ENCODE data around the gene ZNF175. TPM values are rescaled to one million over a fixed set of nuclear protein-coding genes. Genes with fewer than 3 reads are reported as not detected.

Gene ZNF175
- total RNA-seq, 1 donor from 2014 or later, result 1.7 TPM

DNA sequence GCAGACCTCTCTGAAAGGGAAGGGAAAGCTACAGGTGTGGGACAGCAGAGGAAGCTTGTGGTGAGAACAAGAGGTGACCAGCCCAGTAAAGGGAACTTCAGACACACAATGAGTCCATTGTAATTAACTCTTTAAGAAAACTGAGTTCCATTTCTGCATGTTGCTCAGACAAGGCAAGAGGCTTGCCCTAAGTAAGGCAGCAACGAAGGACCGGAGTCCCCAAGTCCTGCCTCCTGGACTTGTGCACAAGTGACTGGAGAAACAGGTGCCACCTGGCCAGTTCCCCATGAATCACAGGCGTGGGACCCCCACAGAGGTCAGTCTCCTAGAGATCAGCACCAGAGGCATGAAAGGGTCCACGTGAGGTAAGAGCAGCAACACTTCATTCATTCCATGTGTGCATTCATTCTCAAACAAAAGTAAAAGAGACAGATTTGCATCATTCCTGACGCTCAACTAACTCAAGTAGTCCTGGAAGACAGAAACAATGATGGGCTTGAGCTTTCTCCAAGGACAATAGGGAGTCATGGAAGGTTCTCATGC lies 24.9 kb upstream of the ZNF175 start:
- DNase-seq (ENCODE audit: low read depth), result no peak
- no peak overlapping the region for H3K4me3 ChIP-seq (ENCODE audit: low read depth, low read length)
- TF ChIP-seq, protein P1, sequence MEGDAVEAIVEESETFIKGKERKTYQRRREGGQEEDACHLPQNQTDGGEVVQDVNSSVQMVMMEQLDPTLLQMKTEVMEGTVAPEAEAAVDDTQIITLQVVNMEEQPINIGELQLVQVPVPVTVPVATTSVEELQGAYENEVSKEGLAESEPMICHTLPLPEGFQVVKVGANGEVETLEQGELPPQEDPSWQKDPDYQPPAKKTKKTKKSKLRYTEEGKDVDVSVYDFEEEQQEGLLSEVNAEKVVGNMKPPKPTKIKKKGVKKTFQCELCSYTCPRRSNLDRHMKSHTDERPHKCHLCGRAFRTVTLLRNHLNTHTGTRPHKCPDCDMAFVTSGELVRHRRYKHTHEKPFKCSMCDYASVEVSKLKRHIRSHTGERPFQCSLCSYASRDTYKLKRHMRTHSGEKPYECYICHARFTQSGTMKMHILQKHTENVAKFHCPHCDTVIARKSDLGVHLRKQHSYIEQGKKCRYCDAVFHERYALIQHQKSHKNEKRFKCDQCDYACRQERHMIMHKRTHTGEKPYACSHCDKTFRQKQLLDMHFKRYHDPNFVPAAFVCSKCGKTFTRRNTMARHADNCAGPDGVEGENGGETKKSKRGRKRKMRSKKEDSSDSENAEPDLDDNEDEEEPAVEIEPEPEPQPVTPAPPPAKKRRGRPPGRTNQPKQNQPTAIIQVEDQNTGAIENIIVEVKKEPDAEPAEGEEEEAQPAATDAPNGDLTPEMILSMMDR (conservative IDR thresholded peaks at IDR 0.05; ENCODE audit: low read depth, low read length), result no peak

DNA sequence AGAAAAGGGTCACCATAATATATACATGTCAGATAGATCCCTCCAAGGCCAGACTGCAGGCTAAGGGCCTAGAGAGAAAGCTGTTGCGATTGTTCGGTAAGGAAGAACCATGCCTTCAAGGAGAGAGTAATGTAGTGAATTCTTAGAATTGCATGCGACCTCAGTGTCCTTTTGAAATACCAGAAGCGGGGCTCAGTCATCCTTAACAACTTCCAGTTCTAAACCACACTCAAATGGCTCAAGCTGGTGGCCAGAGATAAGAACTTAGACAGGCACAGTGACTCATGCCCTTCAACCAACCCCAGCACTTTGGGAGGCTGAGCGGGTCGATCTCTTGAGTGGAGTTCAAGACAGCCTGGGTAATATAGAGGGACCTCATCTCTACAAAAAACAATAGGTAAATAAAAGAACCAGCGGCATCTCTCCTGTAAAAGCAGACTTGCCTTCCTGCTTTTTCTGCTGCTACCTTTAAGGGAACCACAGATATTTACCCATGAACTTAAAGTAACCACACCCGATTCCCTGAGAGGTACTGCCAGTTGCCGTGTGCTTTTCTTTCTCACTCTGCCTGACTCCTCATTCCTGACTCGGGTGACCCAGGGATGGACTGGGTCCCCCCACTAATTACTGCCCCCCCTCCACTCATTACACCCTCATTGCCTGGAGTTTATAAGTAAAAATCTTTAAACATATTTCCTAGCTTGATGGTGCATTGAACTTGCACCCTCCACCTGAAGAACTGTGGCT lies 24.3 kb upstream of the ZNF175 start:
- TF ChIP-seq, protein P1 (conservative IDR thresholded peaks at IDR 0.05; ENCODE audit: low read depth, low read length), result no peak
- H3K4me3 ChIP-seq (ENCODE audit: low read depth, low read length), result no peak overlapping the region
- no peak for DNase-seq (ENCODE audit: low read depth)

DNA sequence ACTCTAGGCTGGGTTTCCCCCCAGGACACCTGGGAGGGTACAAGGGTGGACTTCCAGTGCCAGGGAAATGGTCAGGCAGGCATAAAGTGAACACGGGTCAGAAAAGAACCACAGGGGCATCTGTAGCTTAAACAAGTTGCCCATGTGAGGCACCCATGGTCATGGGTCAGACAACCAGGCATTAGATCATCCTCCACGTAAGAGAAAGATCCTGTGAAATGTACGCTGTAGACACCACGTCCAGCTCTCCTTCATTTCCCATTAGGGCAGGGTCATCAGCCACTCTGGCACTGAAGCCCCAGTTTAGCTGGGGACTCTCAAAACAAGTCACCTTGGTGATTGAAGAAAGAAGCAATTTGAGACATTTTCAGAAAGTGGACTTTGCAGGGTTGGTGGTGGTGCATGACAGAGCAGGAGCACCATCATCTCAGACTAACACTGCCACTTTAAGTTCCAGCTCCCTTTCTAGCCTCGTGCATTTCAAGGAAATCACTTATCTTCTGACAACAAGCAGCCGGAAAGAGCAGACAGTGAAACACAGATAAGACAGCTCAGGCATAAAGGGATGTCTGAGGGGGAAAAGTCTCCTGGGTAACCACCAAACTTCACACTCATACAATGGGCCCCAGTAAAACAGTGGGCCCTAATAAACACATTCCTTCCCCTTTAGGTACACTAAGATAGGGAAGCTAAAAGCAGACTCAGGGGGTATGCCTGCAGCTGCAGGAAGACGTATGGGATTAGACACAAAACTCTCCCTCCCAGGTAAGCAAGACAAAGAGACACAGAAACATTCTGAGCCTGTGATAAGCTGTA lies 23.5 kb upstream of the ZNF175 start:
- TF ChIP-seq, protein P1 (conservative IDR thresholded peaks at IDR 0.05; ENCODE audit: low read depth, low read length), result no peak
- no peak overlapping the region for H3K4me3 ChIP-seq (ENCODE audit: low read depth, low read length)
- no peak for DNase-seq (ENCODE audit: low read depth)

DNA sequence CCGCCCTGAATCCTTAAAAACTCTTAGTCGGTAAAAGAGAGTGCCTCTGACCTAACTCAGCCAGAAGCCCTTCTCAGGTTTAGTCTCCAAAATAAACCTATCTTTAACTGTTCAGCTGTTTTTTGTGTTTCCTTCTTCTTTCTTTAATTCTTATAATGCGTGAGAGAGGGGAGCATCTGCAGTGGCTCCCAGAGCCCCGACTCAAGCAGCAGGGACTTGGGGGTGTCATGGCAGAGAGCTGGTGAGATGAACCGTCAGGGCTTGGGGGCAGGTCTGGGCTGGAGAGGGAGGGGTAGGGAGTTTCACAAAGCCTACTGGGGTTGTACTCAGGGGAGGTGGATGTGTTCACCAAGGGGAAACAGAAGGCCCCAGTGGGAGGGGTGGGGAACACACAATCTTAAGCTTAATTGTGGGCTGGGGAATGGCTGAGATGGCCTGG lies 22.9 kb upstream of the ZNF175 start:
- DNase-seq (ENCODE audit: low read depth), result no peak
- TF ChIP-seq, protein P1 (conservative IDR thresholded peaks at IDR 0.05; ENCODE audit: low read depth, low read length), result no peak
- no peak overlapping the region for H3K4me3 ChIP-seq (ENCODE audit: low read depth, low read length)

GRCh38 chr19:51548891-51549305 lies 22.2 kb upstream of the ZNF175 start:
- no peak for DNase-seq (ENCODE audit: low read depth)
- no peak overlapping the region for H3K4me3 ChIP-seq (ENCODE audit: low read depth, low read length)
- TF ChIP-seq, protein P1 (conservative IDR thresholded peaks at IDR 0.05; ENCODE audit: low read depth, low read length), result no peak

DNA sequence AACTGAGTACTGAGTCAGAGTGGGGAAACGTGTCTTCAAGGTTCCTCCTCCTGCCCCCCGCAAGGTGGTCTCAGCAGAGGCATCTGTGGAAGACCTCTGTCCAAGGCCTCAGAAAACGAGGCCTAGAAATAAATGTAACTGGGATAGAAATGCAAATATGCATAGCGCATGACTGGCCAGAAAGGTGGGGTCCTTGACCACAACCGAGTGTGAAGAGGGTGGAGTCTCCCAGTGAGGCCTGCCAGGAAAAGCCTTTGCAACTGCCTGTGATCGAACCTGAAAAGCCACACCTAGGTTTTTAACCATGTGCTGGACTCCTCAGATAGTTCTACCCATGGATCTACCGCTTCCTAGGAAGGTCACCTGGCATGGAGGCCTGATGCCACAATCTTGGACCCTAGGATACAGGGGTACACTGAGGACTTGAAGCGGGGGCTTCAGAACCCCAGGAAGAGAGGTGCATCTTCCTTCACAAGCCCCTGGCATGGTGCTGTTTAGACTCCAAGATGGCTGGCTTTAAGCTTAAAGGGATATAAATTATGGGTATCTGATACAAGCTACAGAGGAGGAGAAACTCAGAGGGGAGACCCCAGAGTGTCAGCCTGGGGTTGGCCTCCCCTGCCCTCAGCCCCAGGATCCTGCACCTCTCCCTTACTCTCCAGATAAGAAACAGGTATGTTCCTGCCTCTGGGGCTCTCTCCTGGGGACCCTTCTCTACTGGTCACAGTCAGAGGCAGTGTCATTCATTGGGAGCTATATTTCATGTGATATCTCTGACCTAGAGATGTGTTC lies 21.4 kb upstream of the ZNF175 start:
- H3K4me3 ChIP-seq (ENCODE audit: low read depth, low read length), result no peak overlapping the region
- TF ChIP-seq, protein P1 (conservative IDR thresholded peaks at IDR 0.05; ENCODE audit: low read depth, low read length), result no peak
- DNase-seq (ENCODE audit: low read depth), result no peak

All from epithelial cell of proximal tubule (primary cell).